H1 (cell line): ENCODE measurements around the gene GCFC2. TPM values are rescaled to one million over a fixed set of nuclear protein-coding genes. Genes with fewer than 3 reads are reported as not detected.

Experiments used
- CTCF ChIA-PET: fragments of 300-600 bp; sonication (Branson Sonifier 250); formaldehyde crosslinking; loops from one replicate; lab custom pipeline; 2021; ENCODE audit not compliant: partially characterized antibody; lab: Charles Lee
- POLR2A ChIA-PET: fragments of 300-600 bp; sonication (Branson Sonifier 250); formaldehyde crosslinking; loops from one replicate; lab custom pipeline; 2021; ENCODE audit warnings: inconsistent platforms; ENCODE audit not compliant: partially characterized antibody; lab: Charles Lee
- DNase-seq, 2 experiments: peaks; one replicate each; pipeline versions ENCODE4 v3.0.0 to v3.0.0-alpha.2; 2010 to 2022; ENCODE audit warnings: low spot score in 2 of 2, low read depth in 1 of 2, mixed read lengths in 1 of 2
- FAIRE-seq: peaks from 2 replicates; lab custom pipeline; 2011; peaks lifted over from hg19 to GRCh38; lab: Jason Lieb, UNC
- H2AFZ ChIP-seq: 2 replicates; pipeline ENCODE4 v1.8.1; 2012; ENCODE audit warnings: low read length, inconsistent platforms
- H2AK5ac ChIP-seq: 2 replicates; pipeline ENCODE4 v1.6.1; 2013; ENCODE audit warnings: low read depth, low read length
- H2BK120ac ChIP-seq: replicated peaks from 2 replicates; pipeline ENCODE3; 2013; ENCODE audit warnings: low read depth, low read length, inconsistent platforms
- H2BK12ac ChIP-seq: 2 replicates; pipeline ENCODE4 v1.6.1; 2013; ENCODE audit warnings: low read depth, low read length
- H2BK15ac ChIP-seq: 2 replicates; pipeline ENCODE4 v1.6.1; 2013; ENCODE audit warnings: low read length
- H2BK20ac ChIP-seq: 2 replicates; pipeline ENCODE4 v1.6.1; 2013; ENCODE audit warnings: low read length
- H2BK5ac ChIP-seq: 2 replicates; pipeline ENCODE4 v1.6.1; 2013; ENCODE audit warnings: low read depth, low read length
- H3K14ac ChIP-seq: 2 replicates; pipeline ENCODE4 v1.6.1; 2013; ENCODE audit warnings: inconsistent platforms; ENCODE audit not compliant: insufficient read length
- H3K18ac ChIP-seq: 2 replicates; pipeline ENCODE4 v1.6.1; 2013; ENCODE audit warnings: low read length; ENCODE audit errors: extremely low read depth
- H3K23ac ChIP-seq: 2 replicates; pipeline ENCODE4 v1.6.1; 2013; ENCODE audit warnings: inconsistent platforms; ENCODE audit not compliant: insufficient read length
- H3K23me2 ChIP-seq: 2 replicates; pipeline ENCODE4 v1.6.1; 2013; ENCODE audit warnings: low read depth, low read length
- H3K27ac ChIP-seq: 2 replicates; pipeline ENCODE4 v1.6.1; 2011; ENCODE audit warnings: low read depth, low read length, inconsistent platforms
- H3K27me3 ChIP-seq, 4 experiments: replicated peaks in 1 of 4; 1 replicate in 1 of 4; 2 replicates in 3 of 4; pipeline versions ENCODE4 v1.6.1 to v1.8.1; 2011 to 2013; ENCODE audit warnings: low read length in 3 of 4, mild to moderate bottlenecking in 3 of 4, inconsistent platforms in 2 of 4, mixed read lengths in 2 of 4, moderate library complexity in 1 of 4; ENCODE audit not compliant: control insufficient read depth in 3 of 4, insufficient read depth in 3 of 4; ENCODE audit errors: extremely low read depth in 1 of 4
- H3K36me3 ChIP-seq, 4 experiments: 2 replicates each; pipeline versions ENCODE4 v1.6.1 to v1.8.1; 2011 to 2013; ENCODE audit warnings: mild to moderate bottlenecking in 4 of 4, low read length in 3 of 4, moderate library complexity in 2 of 4, control low read depth in 1 of 4, inconsistent platforms in 1 of 4; ENCODE audit not compliant: insufficient read depth in 4 of 4, control insufficient read depth in 2 of 4
- H3K4ac ChIP-seq: replicated peaks from 2 replicates; pipeline ENCODE3; 2013; ENCODE audit warnings: low read length, low read depth, mixed read lengths, inconsistent platforms; ENCODE audit not compliant: insufficient read length
- H3K4me1 ChIP-seq, 4 experiments: replicated peaks in 1 of 4; 1 replicate in 1 of 4; 2 replicates in 3 of 4; pipeline versions ENCODE4 v1.6.1 to v1.8.1; 2011 to 2013; ENCODE audit warnings: low read length in 3 of 4, inconsistent platforms in 2 of 4, mixed read lengths in 1 of 4; ENCODE audit not compliant: insufficient read depth in 4 of 4, control insufficient read depth in 3 of 4
- H3K4me2 ChIP-seq, 2 experiments: 2 replicates each; pipeline versions ENCODE4 v1.6.1 to v1.8.1; 2011 to 2013; ENCODE audit warnings: low read depth in 2 of 2, low read length in 2 of 2, control low read depth in 1 of 2, inconsistent platforms in 1 of 2, mild to moderate bottlenecking in 1 of 2; ENCODE audit not compliant: insufficient read depth in 1 of 2
- H3K4me3 ChIP-seq, 4 experiments: fragments of 200-600, 300-600 bp in 1 of 4; sonication (generic), shearing (Covaris generic), sonication (Bioruptor Twin) in 1 of 4; 2 replicates each; pipeline versions ENCODE4 v1.5.1 to v1.8.1; 2011 to 2016; ENCODE audit warnings: low read length in 4 of 4, low read depth in 3 of 4, control low read depth in 2 of 4, inconsistent platforms in 2 of 4, mild to moderate bottlenecking in 2 of 4, mixed read lengths in 1 of 4, moderate library complexity in 1 of 4; ENCODE audit not compliant: insufficient read depth in 2 of 4; ENCODE audit errors: extremely low read depth in 1 of 4
- H3K56ac ChIP-seq: replicated peaks from 2 replicates; pipeline ENCODE3; 2013; ENCODE audit warnings: low read depth, mild to moderate bottlenecking, mixed read lengths, low read length, inconsistent platforms; ENCODE audit not compliant: insufficient read length
- H3K79me1 ChIP-seq: 2 replicates; pipeline ENCODE4 v1.6.1; 2013; ENCODE audit warnings: low read depth, low read length, control low read depth
- H3K79me2 ChIP-seq, 2 experiments: 2 replicates each; pipeline versions ENCODE4 v1.6.1 to v1.8.1; 2012 to 2013; ENCODE audit warnings: low read length in 2 of 2, mild to moderate bottlenecking in 2 of 2, inconsistent platforms in 1 of 2; ENCODE audit not compliant: insufficient read depth in 2 of 2, control insufficient read depth in 1 of 2
- H3K9ac ChIP-seq, 4 experiments: replicated peaks in 1 of 4; 1 replicate in 1 of 4; 2 replicates in 3 of 4; pipeline versions ENCODE4 v1.6.1 to v1.8.1; 2011 to 2013; ENCODE audit warnings: low read depth in 3 of 4, low read length in 3 of 4, control low read depth in 2 of 4, mild to moderate bottlenecking in 2 of 4, moderate library complexity in 2 of 4, inconsistent platforms in 1 of 4; ENCODE audit errors: extremely low read depth in 1 of 4
- H3K9me3 ChIP-seq, 2 experiments: 2 replicates each; pipeline versions ENCODE4 v1.6.1 to v1.8.1; 2012 to 2013; ENCODE audit warnings: mild to moderate bottlenecking in 2 of 2, moderate library complexity in 2 of 2, control low read depth in 1 of 2, inconsistent platforms in 1 of 2, low read depth in 1 of 2, low read length in 1 of 2, mixed read lengths in 1 of 2; ENCODE audit not compliant: insufficient read depth in 2 of 2
- H4K20me1 ChIP-seq, 2 experiments: replicated peaks in 1 of 2; 2 replicates each; pipeline versions ENCODE3 to v1.8.1; 2011 to 2013; ENCODE audit warnings: inconsistent platforms in 2 of 2, low read length in 2 of 2, mild to moderate bottlenecking in 1 of 2; ENCODE audit not compliant: insufficient read depth in 2 of 2, control insufficient read depth in 1 of 2
- H4K5ac ChIP-seq: 2 replicates; pipeline ENCODE4 v1.6.1; 2013; ENCODE audit warnings: low read length, low read depth, mixed read lengths, inconsistent platforms; ENCODE audit not compliant: insufficient read length
- H4K8ac ChIP-seq: 2 replicates; pipeline ENCODE4 v1.8.0; 2013; ENCODE audit warnings: mild to moderate bottlenecking, moderate library complexity, low read length, inconsistent platforms; ENCODE audit not compliant: insufficient read depth; ENCODE audit errors: extremely low read depth
- H4K91ac ChIP-seq: replicated peaks from 2 replicates; pipeline ENCODE3; 2013; ENCODE audit warnings: low read length, mixed read lengths, inconsistent platforms; ENCODE audit not compliant: insufficient read length
- BACH1 ChIP-seq: IDR thresholded peaks from 2 replicates; pipeline ENCODE4 v1.6.1; 2012; ENCODE audit warnings: low read length, improper control_type of control experiment
- BCL11A ChIP-seq, 2 experiments: IDR thresholded peaks; one replicate each; pipeline ENCODE4 v1.6.1; 2011; ENCODE audit warnings: low read depth in 2 of 2, low read length in 2 of 2, mild to moderate bottlenecking in 2 of 2
- CEBPB ChIP-seq: IDR thresholded peaks from 2 replicates; pipeline ENCODE4 v1.6.1; 2012; ENCODE audit warnings: low read depth, low read length
- CHD2 ChIP-seq: IDR thresholded peaks from 2 replicates; pipeline ENCODE4 v1.6.1; 2012; ENCODE audit warnings: low read length, improper control_type of control experiment
- CTBP2 ChIP-seq: IDR thresholded peaks from 2 replicates; pipeline ENCODE4 v1.7.0; 2011; ENCODE audit warnings: borderline replicate concordance, mild to moderate bottlenecking, moderate library complexity, mixed read lengths, low read length; ENCODE audit not compliant: insufficient read depth, insufficient read length
- E2F6 ChIP-seq: IDR thresholded peaks from 2 replicates; pipeline ENCODE4 v1.6.1; 2012; ENCODE audit warnings: inconsistent platforms
- MAX ChIP-seq: IDR thresholded peaks from 2 replicates; pipeline ENCODE4 v1.6.1; 2012; ENCODE audit warnings: inconsistent platforms
- PHF8 ChIP-seq: fragments of 200-600 bp; sonication (generic); conservative IDR thresholded peaks from 2 replicates; pipeline ENCODE4 v1.7.1; 2012; ENCODE audit warnings: low read depth, mild to moderate bottlenecking, inconsistent platforms, low read length, moderate library complexity
- POLR2A ChIP-seq, 2 experiments: IDR thresholded peaks; 1 replicate in 1 of 2; 2 replicates in 1 of 2; pipeline ENCODE4 v1.6.1; 2011; ENCODE audit warnings: low read depth in 2 of 2, low read length in 2 of 2, mild to moderate bottlenecking in 2 of 2; ENCODE audit errors: control extremely low read depth in 1 of 2
- SRF ChIP-seq: IDR thresholded peaks from 2 replicates; pipeline ENCODE4 v1.6.1; 2011; ENCODE audit warnings: mild to moderate bottlenecking, low read depth, low read length, moderate library complexity
- WGBS, 2 experiments: shearing (Covaris generic) in 1 of 2; methylation state at CpG; one replicate each; pipeline versions ENCODE4 v1.1.6 to v1.1.7; 2013 to 2015; ENCODE audit warnings: low lambda C conversion rate in 2 of 2, mixed read lengths in 2 of 2, inconsistent platforms in 1 of 2, low coverage in 1 of 2, missing lambda C conversion rate in 1 of 2; ENCODE audit not compliant: insufficient replicate concordance in 2 of 2, insufficient coverage in 1 of 2, insufficient read length in 1 of 2; ENCODE audit errors: extremely low coverage in 1 of 2, missing lambda C conversion rate in 1 of 2; 5-methylcytosine and 5-hydroxymethylcytosine counted together
- polyA plus RNA-seq, 7 experiments: library from polyadenylated mRNA; depleted of rRNA in 3 of 7; stranded (reverse) in 5 of 7; unstranded in 2 of 7; fragments of >200 nt in 5 of 7; fragments of 200-250 nt in 2 of 7; gene quantifications; 1 replicate in 5 of 7; 2 replicates in 1 of 7; 4 replicates in 1 of 7; pipeline versions ENCODE4 v1.2.1 to v1.2.3, GENCODE V29; 2011 to 2013; ENCODE audit warnings: missing spikeins in 2 of 7, mixed read lengths in 2 of 7
- total RNA-seq: library from RNA; stranded (reverse); fragmentation: NEBNext Ultra II Directional; extraction: Animal tissue kit (Norgen Biotek cat#: 25700); gene quantifications from 2 replicates; pipeline ENCODE4 v1.2.1, GENCODE V29; 2021

The GCFC2 gene
- total and polyA plus RNA-seq, 2 of the 8 experiments (the other 6 are each of a cell fraction or from before 2014, with no cell fraction given): 5.6 to 19.1 TPM

GRCh38 chr2:75622500-75622899 lies 88.2 kb downstream of the GCFC2 start:
- no peaks in the 10 kb centered on the region for H3K4me1 ChIP-seq
- H3K79me1 ChIP-seq: no peaks in the 10 kb centered on the region
- no peak overlapping the region for H2BK5ac ChIP-seq
- no peak overlapping the region for H3K56ac ChIP-seq
- no peak overlapping the region for H3K14ac ChIP-seq
- H3K23me2 ChIP-seq: no peaks in the 10 kb centered on the region
- no peak overlapping the region for H3K18ac ChIP-seq
- H2AFZ ChIP-seq: no peak overlapping the region
- H4K20me1 ChIP-seq: no peaks in the 10 kb centered on the region
- H3K36me3 ChIP-seq: no peaks in the 10 kb centered on the region
- H3K27ac ChIP-seq: no peak overlapping the region
- no peaks in the 10 kb centered on the region for H3K27me3 ChIP-seq
- no peak overlapping the region for H4K5ac ChIP-seq
- WGBS, 2 experiments: 89% methylated on average over 2 of the region's 2 CpGs; no CpG with 5 or more reads in 1 of the 2 experiments
- no peak overlapping the region for H3K23ac ChIP-seq
- DNase-seq (no peak), FAIRE-seq (no peak)
- POLR2A ChIA-PET: no interaction called here
- H2BK15ac ChIP-seq: no peak overlapping the region
- H3K9me3 ChIP-seq: no peaks in the 10 kb centered on the region
- no peak overlapping the region for H2BK12ac ChIP-seq
- H4K91ac ChIP-seq: no peak overlapping the region
- no peak overlapping the region for H4K8ac ChIP-seq
- CTCF ChIA-PET: interaction anchor here (0.9 to 2.6 kb wide), 3 partner anchors 10 to 18 kb away, joined by 3 to 16 read pairs (median 5); no protein-coding TSS in a partner anchor
- no peak overlapping the region for H2AK5ac ChIP-seq
- no peak overlapping the region for H2BK120ac ChIP-seq
- H3K4ac ChIP-seq: no peak overlapping the region
- H3K79me2 ChIP-seq: no peaks in the 10 kb centered on the region
- H3K9ac ChIP-seq: no peak overlapping the region
- no peak overlapping the region for H3K4me2 ChIP-seq
- H3K4me3 ChIP-seq: no peak overlapping the region
- H2BK20ac ChIP-seq: no peak overlapping the region
- no peak for TF ChIP-seq CTBP2
- no peak for TF ChIP-seq MAX
- no peak for TF ChIP-seq PHF8
- TF ChIP-seq CHD2: no peak
- no peak for TF ChIP-seq BACH1
- no peak for TF ChIP-seq POLR2A (IDR thresholded peaks at IDR 0.05; ENCODE audit: control extremely low read depth in 1 of 2, low read depth in 2 of 2, low read length in 2 of 2)
- TF ChIP-seq CEBPB: no peak
- TF ChIP-seq E2F6: no peak
- TF ChIP-seq BCL11A (IDR thresholded peaks at IDR 0.05; ENCODE audit: low read depth in 2 of 2, low read length in 2 of 2): no peak
- no peak for TF ChIP-seq SRF
